Measurements from ENCODE around the gene VPS33A. TPM values are rescaled to one million over a fixed set of nuclear protein-coding genes. Genes with fewer than 3 reads are reported as not detected.
"Not testable (repeated sequence)": the region's sequence is repeated elsewhere in the genome, so short reads cannot be mapped to it uniquely, and the experiment has no call there.

Gene VPS33A
- total RNA-seq, 1 donor from 2014 or later = 16.4 TPM

DNA sequence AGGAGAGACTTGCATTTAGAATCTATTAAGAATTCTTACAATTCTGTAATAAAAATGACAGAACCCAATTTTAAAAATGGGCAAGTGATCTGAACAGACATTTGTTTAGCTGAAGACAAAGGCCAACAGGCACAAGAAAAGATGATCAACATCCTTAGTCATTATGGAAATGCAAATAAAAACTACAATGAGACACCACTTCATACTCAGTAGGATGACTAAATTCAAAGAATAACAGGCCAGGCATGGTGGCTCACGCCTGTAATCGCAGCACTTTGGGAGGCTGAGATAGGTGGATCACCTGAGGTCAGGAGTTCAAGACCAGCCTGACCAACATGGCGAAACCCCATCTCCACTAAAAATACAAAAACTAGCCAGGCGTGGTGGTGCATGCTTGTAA, 7.8 kb downstream of the VPS33A start:
- not testable (repeated sequence) for DNase-seq (ENCODE audit: low read depth, low spot score)

DNA sequence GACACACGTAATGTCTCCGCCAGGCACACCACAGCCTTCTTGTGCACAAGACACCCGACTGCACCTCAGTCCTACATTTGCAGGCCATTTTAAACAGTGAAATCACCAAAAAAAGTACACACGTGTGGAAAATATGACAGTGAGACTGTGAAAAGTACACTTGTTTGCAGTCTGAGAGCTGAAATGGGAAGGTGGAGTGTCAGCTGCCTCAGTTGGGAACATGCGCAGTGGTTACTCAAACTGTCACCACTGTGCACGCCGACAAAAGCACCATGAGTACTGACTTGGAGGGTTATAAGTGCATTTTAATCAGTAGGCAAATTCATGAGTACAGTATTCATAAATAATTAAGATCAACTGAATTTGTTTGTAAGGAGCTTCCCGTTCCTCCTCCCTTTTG, 15.8 kb downstream of the VPS33A start:
- no peak for DNase-seq (ENCODE audit: low read depth, low spot score)

DNA sequence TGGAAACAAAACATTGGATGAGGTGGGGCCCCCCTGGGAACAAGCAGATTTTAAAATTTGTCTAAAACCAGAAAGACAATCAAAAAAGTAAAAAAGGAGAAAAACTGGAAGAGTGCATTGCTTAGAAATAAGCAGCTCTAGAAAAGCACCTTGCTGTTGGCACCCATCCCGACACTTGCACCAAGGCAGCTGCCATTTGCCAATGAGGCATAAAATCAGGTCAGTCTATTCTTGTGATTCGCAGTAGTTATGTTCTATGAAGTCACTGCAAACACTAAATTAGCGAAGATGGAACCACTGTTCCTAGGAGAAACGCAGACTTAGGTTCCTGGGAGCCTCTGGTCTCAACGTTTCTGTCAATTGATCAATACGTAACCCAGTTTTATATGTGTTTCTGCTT, 16.2 kb downstream of the VPS33A start:
- no peak for DNase-seq (ENCODE audit: low read depth, low spot score)

DNA sequence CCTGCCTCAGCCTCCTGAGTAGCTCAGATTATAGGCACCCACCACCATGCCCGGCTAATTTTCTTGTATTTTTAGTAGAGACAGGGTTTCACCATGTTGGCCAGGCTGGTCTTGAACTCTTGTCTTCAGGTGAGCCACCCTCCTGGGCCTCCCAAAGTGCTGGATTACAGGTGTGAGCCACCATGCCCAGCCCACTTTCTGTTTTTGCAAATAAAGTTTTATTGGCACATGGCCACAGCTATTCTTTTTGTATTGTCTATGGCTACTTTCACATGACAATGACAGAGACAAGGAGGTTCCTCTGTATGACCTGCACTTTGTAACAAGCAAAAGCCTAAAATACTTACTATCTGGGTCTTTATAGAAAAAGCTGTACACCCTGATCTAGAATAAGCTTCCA, 20.7 kb downstream of the VPS33A start:
- no peak for DNase-seq (ENCODE audit: low read depth, low spot score)

DNA sequence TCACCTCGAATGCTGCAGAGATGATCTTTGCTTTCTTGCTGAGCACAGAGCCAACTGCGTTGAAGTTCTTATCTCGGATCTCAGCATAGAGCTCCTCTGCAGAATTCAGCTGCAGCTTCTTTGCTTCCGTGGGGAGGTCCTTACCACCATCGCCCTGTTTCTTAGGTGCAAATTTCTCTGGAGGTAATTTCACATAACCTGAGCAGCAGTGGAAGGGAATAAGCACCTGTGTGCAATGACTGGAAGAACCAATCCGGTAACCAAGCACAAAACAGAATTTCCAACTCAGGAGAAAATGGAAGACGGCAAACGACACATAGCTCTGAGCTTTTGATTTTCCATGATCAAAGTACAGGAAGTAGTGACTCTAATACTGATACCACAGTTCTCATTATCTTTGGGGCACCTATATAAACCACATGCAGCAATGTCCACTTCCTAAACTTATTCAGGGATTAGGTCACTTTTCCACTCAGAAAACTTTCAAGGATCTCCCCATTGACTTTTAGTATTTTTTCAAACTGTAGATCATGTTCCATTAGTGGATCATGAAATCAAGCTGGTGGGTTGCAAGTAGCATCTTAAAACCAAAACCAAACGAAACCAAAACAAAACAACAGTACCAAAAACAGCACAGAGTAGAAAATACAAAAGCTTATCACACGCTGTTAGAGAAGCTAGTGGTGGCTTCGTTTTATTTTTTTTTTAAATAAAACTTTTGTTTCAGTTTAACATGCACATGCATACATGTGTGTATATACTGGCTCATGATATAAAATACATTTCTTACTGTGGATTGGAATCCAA, 21.5 kb downstream of the VPS33A start:
- DNase-seq (ENCODE audit: low read depth, low spot score) = no peak

DNA sequence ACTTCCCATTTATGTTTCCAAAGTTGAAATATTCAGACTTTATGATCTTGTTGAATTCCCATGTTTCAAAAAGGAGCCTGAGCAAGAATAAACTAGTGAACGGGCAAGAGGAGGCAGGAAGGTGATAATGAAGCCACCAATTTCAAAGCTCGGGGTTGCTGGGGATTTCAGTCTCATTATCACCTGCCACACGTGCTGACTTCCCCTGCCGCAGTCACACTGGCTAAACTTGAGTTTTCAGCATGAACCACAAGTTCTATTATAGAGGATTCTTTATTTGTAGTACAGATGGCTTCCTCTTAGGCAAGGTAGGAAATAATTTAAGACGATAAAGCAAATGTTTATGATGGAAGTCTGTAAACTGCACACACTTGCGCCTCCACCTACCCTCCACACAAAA, 22.3 kb downstream of the VPS33A start:
- no peak for DNase-seq (ENCODE audit: low read depth, low spot score)

DNA sequence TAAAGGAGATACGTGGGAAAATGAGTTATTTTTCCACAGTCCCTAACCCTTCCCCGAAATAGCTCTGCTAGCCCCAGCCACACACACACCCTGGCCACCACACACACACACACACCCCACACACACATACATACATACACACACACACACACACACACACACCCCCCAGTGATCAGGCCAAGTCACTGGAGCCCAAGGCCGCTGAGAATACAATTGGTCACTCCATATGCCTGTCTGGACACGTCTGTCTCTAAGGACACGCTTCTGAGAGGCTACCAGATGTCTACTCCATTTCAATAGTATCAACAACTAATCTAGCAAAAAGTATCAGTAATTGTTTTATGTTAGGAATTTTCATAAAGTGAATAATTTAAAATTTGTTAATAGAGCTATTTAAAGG, 27.4 kb downstream of the VPS33A start:
- no peak for DNase-seq (ENCODE audit: low read depth, low spot score)

DNA sequence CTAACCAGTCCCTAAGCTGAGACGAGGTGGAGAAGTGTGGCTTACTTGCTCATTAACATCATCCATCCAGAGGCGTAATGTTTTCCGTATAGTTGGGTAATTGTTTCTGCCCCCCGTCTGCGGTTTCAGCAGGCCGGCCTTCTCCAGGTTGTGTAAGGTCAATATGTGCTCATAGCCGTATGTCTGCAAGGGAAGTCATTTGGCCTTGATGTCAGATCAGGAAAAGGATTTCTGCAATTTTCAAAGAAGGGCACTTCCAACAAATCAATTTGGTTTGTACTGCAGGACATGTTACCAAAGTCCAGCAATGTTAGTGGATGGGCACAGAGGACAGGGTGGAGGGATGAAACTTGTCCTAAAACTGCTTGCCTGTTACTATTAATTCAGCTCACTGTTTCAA, 30.6 kb downstream of the VPS33A start:
- DNase-seq (ENCODE audit: low read depth, low spot score) = no peak

DNA sequence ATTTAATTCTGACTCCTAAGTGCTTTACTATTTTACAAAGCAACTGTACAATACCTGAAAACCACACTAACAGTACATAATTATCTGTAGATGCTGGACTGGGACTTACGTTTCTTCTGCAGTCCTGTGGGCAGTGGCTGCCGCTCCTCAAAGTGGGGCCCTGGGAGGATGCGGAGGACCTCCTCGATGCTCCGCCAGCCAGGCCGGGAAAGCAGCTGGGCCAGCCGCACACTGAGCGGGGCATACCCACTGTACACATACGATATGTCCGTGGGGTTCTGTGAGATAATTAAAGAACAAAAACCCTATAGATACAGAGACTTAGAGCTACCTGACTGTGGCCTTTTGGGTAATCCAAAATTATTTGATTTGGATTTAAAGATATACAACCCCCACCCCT, 33.6 kb downstream of the VPS33A start:
- DNase-seq (ENCODE audit: low read depth, low spot score) = no peak

DNA sequence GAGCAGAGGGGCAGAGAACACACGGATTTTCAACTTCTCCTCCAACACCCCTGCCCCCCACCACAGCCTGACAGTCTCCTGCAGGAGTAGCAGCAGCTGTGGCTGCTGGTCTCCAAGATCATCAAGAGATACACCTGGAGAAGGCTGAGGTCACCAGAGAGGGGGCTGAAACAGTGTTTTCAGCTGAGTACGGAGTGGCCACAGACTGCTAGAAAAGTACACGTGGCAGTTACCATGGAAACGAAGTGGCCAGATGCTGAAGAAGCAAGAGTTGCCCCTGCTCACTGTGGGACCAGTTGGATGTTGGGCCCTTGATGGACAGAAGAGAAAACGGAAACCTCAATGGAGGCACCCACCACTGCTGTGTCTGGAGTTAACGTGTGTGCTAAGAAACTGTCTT, 35.5 kb downstream of the VPS33A start:
- DNase-seq (ENCODE audit: low read depth, low spot score) = no peak

DNA sequence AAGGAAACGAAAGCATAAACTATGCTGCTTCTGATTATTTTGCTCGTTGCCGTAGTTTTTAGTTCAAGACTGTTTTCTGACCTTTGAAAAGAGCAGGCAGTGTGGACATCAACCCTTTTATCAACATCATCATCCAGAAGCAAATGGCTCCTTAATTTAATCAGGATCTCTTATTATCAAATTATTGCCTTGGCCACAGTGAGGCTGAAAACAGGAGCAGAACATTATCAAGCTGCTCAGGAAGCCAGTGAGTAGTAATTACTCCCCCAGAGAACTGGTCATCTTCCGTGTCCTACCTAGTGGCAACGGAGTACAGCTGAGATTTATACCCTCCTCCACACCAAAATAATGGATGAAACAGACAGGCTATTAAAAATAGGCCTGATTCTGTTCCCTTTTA, 38.2 kb downstream of the VPS33A start:
- no peak for DNase-seq (ENCODE audit: low read depth, low spot score)

DNA sequence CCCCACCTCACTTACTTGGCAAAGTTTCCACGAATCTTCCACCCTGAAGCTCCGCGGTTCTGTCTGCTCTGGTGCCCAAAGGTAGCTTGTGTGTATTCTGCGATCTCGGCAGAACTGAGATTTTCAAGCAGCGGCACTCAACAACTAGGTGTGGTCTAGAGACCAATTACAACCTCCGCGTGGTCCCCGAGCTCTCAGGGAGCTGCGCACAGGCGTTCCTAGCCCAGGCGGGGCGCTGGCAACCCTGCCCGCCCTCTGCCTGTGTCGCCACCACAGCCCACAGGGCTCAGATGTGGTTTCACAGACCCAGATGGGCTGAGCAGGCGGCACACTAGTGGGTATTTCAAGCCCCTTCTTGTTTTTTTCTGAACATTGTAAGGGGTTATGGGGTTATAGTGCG, 39.0 kb downstream of the VPS33A start:
- DNase-seq (ENCODE audit: low read depth, low spot score) = no peak

DNA sequence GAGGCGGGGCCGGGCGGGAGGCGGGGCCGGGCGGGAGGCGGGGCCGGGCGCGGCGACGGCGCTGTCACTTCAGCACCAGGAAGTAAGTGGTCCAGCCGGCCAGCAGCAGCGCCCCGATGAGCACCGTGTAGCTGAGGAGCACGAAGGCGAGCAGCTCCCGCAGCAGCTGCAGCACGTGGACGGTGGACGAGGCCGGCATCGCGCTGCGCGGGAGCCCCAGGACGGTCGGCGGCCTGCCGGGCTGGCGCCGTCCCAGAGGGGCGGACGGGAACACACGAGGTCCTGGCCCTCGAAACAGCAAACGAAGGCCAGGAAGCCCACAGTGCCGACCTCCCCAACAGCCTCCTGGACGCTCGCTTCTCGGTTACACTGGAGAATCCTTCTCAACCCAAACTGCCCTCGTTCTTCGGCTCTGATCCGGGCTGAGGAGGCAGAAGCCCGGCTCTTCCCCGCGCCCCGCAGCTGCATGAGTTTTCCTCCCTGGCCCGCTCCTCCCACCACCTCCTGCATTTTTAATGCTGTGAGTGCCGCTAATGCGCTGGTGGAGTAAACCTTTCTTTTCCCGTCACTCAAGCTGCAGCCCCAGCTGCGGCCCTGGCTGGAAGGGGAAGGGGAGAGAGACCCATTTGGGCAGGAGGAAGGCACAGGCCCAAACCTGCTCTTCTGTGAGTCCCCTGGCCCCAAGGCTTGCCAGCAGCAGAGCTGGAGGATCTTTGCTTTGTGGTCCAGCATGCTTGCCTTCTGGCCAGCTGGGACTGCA, 39.7 kb downstream of the VPS33A start:
- DNase-seq (ENCODE audit: low read depth, low spot score) = no peak

DNA sequence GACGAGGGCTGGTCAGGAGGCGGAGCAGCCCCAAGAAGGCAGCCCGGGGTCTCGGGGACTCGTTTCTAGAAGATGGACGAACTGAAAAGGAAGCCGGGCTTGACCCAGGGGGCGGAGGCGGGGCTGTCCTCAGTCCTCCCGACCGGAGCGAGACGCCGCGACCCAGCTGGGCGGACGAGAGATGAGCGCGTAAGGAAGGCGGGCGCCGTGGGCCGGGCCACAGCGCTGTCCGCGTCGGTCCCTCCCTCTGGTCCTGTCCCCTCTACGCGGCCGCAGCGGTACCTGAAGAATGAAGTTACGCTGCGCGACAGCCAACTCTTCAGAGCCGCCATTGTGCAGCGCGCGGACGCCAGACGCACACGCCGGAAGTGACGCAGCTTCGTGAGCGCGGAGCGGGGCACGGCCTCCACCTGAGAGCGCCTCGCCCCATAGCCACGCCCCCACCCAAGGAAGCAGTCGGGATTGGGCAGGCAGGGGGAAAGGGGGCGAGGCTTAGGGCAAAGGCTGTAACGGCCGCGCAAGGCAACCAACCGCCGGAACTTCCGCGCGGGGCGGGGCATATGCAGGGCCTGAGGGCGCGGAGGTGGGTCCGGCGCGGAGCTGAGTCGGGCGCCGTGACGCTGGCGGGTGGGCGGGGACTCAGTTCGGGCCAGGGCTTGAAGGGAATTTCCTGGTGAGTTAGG, 40.5 kb downstream of the VPS33A start, which contains the start of gene DIABLO:
Gene DIABLO (minus strand): TSS at position 370 of the 683 bp plus-strand sequence. CDS start 38 bp downstream, at position 332.
- peak; percentile 97 for DNase-seq (ENCODE audit: low read depth, low spot score)

DNA sequence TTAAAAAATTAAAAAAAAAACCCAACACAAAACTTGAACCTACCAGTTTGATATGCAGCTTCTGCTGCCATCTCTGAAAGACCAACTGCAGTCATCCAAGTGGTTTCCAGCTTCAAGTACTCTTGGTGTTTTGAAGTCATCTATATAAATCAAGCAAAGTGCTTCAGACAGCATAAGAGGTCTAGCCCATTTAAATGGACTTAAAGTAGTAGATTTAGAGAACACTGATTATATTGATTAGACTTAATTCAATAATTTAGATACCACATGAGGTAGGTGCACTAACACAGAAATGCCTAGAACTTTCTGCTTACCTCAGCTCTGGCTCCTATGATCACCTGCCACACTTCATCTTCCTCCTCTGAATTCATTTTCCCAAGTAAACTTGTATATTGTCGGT, 49.8 kb downstream of the VPS33A start:
- no peak for DNase-seq (ENCODE audit: low read depth, low spot score)

DNA sequence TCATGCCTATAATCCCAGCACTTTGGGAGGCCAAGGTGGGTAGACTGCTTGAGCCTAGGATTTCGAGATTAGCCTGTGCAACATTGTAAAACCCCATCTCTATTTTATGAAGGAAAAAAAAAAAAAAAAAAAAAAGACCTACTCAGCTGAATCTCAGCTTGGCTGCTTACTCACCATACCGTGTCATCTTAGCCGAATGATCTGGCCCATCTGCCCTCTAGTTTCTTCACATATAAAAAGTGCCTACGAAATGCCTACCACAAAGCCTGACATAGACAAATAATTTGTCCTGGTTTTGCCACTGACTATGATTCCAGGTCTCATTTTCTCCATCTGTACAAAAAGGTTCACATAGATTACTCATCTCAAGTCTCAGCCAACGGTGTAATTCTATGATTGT, 50.5 kb downstream of the VPS33A start:
- DNase-seq (ENCODE audit: low read depth, low spot score) = no peak

DNA sequence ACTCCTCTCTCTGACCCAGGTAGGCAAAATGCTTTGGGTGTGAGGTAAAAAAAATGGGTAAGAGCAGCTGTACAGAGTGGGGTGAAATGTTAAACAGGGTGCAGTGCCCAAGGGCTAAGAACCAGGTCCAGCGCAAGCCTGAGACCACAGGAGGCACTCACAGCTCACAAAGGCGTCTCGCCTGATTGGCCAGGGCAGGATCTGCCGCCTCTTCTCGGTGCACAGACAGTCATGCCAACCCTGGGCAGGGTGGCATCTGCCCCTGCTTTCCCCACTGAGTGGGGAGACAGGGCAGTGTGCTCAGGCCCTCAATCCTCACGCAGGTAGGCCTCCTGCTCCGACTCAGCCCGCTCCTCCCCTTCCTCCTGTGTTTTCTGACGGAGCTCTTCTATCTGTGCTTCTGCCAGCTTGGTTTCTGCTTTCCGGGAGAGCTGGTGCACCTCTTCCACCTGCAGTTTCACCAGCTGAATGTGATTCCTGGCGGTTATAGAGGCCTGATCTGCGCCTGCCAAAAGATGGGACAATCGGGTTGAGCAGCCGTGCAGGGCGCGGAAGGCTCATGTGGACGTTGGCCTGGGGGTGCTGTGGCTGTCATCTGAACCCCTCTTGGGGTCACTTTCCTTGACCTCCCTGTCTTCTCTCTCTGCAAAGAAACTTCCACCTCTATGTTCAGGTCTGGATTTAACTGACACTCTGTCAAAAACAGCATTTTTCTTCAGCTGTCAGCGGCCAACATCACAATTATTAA, 58.0 kb downstream of the VPS33A start:
- no peak for DNase-seq (ENCODE audit: low read depth, low spot score)

DNA sequence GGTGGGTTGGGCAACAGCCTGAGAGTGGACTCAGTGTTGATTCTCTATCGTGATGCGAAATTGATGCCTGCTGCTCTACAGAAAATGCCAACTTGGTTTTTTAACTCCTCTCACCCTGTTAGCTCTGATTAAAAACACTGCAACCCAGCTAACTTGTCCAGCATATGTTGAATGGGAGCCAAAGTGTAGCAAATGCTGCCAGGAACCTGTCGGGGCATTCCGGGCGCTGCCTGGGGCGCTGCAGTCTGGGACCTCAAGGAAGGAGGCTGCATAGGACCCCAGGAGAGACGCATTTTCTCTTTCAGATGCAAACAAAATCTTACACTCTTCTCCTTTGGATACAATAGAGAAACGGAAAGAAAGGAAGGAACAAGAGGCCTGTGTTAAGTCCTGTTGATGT, 58.9 kb downstream of the VPS33A start:
- DNase-seq (ENCODE audit: low read depth, low spot score) = no peak

DNA sequence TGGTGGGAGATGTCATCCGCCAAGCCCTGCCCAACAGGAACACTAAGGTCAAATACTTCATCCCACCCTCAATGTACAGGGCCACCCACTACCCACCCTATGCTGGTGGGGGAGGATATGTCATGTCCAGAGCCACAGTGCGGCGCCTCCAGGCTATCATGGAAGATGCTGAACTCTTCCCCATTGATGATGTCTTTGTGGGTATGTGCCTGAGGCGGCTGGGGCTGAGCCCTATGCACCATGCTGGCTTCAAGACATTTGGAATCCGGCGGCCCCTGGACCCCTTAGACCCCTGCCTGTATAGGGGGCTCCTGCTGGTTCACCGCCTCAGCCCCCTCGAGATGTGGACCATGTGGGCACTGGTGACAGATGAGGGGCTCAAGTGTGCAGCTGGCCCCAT, 59.3 kb downstream of the VPS33A start:
- no peak for DNase-seq (ENCODE audit: low read depth, low spot score)

DNA sequence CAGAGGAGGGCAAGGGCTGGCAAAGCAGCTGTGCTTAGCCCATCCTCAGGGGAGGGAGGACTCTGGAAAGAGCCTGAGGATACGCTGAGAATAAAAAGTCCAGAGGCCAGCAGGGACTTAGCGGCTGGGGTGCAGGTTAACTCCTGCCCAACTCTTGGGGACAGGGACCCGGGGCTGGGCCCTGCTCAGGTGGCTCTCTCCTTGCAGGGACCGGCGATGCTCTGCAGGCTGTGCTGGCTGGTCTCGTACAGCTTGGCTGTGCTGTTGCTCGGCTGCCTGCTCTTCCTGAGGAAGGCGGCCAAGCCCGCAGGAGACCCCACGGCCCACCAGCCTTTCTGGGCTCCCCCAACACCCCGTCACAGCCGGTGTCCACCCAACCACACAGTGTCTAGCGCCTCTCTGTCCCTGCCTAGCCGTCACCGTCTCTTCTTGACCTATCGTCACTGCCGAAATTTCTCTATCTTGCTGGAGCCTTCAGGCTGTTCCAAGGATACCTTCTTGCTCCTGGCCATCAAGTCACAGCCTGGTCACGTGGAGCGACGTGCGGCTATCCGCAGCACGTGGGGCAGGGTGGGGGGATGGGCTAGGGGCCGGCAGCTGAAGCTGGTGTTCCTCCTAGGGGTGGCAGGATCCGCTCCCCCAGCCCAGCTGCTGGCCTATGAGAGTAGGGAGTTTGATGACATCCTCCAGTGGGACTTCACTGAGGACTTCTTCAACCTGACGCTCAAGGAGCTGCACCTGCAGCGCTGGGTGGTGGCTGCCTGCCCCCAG, 60.0 kb downstream of the VPS33A start:
- DNase-seq (ENCODE audit: low read depth, low spot score) = no peak

Measured in pulmonary artery endothelial cell (primary cell).